GM19239 (cell line): ENCODE data around the gene NEK1.

Experiments
- DNase-seq: peaks from one replicate; pipeline ENCODE4 v3.0.0; 2011; ENCODE audit warnings: low spot score; ENCODE audit not compliant: insufficient read length
- FAIRE-seq: peaks from 2 replicates; lab custom pipeline; 2011; peaks lifted over from hg19 to GRCh38; lab: Jason Lieb, UNC

The NEK1 gene

DNA sequence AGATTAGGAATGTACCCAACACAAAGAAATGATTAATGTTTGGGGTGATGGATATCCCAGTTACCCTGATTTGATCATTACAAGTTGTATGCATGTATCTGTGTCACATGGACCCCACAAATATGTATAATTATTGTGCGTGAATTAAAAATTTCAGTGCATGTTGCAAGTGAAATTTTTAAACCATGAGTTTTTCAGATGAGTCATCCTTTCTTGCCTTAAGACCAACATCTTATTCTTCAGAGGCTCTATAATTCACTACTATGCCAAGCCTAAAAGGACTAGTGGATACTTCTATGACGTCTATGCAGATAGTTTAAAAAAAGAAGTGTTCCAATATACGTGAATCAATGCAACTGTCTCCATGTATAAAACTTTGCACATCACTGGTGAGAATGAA, 228.7 kb downstream of the NEK1 start:
- no peak for FAIRE-seq

DNA sequence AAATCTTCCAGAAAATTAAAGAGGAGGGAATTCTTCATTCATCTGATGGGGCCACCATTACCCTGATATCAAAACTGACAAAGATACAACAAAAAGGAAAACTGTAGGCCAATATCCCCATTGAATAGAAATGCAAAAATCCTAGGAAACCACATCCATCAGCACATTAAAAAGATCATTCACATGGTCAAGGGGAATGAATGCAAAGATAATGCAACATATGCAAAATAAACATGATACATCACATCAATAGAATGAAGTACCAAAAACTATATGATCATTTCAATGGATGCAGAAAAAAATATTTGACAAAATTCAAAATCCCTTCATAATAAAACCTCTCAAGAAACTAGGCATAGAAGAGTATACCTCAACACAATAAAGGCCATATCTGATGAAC, 232.7 kb downstream of the NEK1 start:
- FAIRE-seq: no peak
- DNase-seq: no peak

More for the DNA sequence above, 228.7 kb downstream of the NEK1 start:
- no peak for DNase-seq

DNA sequence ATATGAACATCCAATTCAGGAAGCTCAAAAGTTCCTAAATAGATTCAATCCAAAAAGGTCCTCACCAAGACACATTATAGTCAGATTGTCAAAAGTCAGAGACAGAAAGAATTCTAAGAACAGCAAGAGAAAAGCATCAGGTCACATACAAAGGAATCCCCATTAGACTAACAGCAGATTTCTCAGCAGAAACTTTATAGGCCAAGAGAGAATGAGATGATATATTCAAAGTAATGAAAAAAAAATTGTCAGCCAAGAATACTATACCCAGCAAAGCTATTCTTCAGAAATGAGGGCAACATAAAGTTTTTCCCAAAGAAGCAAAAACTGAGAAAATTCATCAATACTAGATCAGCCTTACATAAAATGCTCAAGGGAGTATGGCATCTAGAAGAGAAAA, 235.0 kb downstream of the NEK1 start:
- DNase-seq (no peak), FAIRE-seq (peak; percentile 44)

DNA sequence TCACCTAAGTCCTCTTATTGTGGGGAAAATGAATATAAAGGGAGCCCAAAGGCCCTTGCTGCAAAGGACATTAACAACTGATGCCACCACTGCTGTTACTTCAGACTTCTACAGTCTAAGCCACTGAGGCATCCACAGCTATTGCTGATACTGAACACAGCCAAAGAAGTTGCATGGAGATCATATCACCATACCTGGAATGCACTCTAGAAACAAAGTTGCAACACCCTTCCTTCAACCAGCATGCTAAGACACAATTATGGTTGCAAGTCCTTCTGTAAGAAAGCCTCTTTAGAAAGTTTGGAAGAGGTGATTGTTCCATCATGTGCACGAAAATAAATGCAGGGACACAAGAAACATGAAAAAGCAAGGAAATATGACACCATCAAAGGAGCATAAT, 236.0 kb downstream of the NEK1 start:
- FAIRE-seq: no peak
- DNase-seq: no peak

DNA sequence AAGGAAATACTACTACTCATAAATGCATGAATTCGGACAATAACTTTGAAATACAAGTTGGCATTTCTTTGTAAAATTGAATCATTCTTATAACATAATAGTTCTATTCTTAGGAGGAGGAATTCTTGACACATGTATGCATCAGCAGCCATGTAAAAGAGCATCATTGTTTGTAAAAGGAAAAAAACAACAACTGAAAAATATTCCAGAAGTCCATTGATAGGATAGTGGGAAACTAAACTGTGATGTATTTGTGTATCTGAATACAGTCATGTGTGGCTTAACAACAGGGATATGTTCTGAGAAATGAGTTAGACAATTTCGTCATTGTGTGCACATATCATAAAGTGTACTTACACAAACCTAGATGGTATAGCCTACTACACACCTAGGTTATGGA, 239.6 kb downstream of the NEK1 start:
- no peak for DNase-seq
- peak; percentile 74 for FAIRE-seq

DNA sequence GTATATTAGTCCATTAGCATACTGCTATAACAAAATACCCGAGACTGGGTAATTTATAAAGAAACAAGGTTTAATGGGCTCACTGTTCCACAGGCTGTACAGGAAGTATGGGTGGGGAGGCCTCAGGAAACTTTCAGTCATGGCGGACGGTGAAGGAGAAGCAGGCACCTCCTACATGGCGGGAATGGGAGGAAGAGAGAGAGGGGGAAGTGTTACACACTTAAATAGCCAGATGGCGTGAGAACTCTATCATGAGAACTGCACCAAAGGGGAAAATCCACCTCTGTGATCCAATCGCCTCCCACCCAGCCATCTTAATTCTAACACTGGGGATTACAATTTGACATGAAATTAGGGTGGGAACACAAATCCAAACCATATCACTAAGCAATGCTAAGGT, 242.7 kb downstream of the NEK1 start:
- DNase-seq: no peak
- FAIRE-seq: no peak

DNA sequence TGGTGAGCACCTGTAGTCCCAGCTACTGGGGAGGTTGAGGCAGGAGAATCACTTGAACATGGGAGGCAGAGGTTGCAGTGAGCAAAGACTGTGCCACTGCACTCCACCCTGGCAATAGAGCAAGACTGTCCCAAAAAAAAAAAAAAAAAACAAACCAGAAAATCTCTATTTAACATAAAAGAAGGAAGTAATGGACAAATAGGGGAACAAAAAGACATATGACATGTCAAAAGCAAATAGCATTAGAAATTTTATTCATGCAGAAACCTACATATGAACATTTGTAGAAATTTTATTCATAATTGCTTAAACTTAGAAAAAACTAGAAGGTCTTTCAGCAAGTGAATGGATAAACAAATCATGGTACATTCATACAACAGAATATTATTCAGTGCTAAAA, 244.6 kb downstream of the NEK1 start:
- FAIRE-seq (no peak), DNase-seq (no peak)

DNA sequence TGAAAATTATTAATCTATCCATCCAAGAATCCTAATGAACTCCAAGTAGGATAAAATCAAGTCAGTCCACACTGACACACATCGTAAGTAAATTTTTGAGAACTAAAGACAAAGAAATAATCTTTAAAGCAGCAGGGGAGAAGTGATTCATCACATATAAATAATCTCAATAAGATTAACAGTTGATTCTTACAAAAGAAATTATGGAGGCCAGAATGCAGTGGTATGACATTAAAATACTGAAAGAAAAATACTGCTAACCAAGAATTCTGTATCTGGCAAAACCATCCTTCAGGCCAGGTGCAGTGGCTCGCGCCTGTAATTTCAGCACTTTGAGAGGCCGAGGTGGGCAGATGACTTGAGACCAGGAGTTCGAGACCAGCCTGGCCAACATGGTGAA, 245.6 kb downstream of the NEK1 start:
- FAIRE-seq: no peak
- DNase-seq: no peak

DNA sequence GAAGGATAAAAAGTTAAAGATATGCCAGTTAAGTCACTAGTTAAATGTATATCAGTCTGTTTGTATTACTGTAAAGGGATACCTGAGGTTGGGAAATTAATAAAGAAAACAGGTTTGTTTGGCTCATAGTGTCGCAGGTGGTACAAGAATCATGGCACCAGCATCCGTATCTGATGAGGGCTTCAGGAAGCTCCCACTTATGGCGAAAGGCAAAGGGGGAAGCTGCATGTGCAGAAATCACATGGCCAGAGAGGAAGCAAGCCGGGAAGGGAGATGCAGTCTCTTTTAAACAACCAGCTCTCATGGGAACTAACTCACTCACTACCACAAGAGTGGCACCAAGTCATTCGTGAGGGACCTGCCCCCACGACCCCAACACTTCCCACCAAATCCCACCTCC, 249.8 kb downstream of the NEK1 start:
- DNase-seq (no peak), FAIRE-seq (no peak)

DNA sequence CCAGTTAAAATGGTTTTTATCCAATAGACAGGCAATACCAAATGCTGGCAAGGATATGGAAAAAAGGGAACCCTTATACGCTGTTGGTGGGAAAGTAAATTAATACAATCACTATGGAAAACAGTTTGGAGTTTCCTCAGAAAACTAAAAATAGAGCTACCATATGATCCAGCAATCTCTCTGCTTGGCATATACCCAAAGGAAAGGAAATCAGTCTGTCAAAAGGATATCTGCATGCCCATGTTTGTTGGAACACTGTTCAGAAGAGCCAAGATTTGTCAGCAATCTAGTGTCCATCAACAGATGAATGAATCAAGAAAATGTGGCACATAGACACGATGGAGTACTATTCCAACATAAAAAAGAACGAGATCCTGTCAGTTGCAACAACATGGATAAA, 250.6 kb downstream of the NEK1 start:
- FAIRE-seq: no peak

DNA sequence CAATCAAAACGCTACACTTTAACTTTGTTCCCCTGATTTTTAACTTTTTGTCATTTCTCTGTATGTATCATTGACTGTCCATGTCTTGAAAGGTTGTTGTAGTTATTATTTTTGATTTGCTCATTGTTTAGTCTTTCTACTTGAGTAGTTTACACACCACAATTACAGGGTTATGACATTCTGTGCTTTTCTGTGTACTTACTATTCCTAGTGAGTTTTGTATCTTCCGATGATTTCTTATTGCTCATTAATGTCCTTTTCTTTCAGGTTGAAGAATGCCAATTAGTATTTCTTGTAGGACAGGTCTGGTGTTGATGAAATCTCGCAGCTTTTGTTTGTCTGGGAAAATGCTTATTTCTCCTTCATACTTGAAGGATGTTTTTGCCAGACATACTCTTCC, 252.4 kb downstream of the NEK1 start:
- DNase-seq (no peak), FAIRE-seq (peak; percentile 85)

More for the DNA sequence above, 250.6 kb downstream of the NEK1 start:
- DNase-seq: no peak

DNA sequence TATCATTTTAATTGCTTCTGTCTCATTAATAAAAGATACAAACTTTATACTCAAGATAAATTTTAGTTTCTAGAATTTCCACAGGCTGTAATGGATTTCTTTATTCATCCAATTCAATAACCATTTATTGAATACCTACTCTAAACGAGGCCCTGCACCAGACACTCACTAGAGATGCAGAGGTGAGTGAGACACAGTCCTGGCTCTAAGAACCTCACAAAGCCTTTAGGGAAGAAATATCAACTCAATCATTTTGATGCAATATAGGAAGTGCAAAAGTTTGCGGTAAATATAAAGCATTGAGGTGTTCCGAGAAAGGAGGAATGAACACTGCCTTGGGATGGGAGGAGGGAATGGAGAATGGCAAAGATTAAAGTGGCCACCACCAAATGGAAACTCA, 260.0 kb downstream of the NEK1 start:
- FAIRE-seq (no peak), DNase-seq (no peak)

DNA sequence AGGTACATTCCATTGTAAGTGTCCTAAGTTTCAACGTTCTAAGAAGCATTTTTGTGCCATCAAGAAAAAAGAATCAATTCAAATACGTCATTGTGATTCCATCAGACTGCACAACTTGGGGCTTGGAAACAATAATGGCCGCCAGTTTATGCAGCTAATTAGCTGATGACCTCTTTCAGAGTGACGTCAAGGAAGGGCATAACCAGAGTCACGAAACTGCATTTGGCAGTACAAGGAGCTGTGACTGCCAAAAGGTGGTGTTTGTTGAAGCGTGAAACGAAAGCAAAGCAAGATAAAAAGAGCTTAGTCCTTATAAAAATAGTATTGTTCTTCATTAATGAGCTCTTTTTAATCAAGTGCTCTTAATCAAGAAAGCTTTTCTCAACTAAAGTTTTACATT, 260.5 kb downstream of the NEK1 start:
- no peak for FAIRE-seq

DNA sequence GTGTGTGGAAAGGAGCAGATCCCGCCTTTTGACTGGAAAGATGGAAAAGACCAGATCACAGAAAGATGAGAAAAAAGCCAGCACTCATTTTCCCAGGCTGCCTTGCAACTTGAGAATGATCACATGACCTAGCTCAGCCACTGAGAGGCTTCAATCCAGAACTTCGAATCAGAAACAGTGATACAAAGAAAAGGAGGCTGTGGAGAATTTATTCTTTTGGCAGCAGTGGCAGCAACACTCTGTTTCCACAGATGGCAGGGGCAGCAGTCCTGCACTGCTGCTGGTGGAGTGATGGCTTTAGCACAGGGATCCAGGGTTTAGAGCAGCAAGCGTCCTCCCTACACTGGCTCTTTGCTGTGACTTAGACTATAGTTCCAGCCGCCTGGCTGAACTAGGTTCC, 263.8 kb downstream of the NEK1 start:
- DNase-seq (no peak), FAIRE-seq (no peak)

More for the DNA sequence above, 260.5 kb downstream of the NEK1 start:
- no peak for DNase-seq

DNA sequence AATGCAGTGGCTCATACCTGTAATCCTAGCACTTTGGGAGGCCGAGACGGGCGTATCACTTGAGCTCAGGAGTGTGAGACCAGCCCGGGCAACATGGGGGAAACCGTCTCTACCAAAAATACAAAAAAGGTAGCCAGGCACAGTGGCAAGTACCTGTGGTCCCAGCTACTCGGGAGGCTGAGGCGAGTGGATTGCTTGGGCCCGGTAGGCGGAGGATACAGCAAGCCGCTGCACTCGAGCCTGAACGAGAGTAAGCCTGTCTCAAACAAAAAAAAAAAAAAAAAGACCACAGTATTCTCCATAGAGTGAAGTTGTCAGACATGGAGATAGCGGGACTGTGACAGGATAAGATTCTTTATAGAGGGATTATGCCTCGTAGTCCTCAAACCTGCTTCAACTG, 265.5 kb downstream of the NEK1 start:
- no peak for FAIRE-seq
- no peak for DNase-seq

DNA sequence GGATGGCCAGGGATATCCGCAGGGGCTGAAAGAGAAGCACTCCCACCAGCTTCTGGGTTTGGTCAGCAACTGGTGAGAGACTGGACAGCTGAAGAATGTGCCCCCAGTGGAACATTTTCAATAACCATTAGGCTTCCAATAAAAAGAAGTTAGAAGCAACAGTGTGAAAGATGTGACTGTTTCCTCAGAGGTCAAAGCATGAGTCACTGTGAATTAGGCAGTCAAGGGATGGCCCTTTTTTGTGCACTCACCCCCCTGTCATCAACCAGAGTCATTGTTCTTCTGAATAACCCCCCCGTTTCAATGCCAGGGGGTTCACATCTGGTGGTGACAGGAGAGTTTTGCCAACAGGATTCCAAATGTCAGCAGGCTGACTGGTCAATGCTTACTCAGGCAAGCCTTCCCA, 267.1 kb downstream of the NEK1 start:
- no peak for DNase-seq
- FAIRE-seq: no peak
